A673 (cell line): ENCODE results near the gene SF3A2. TPM values are rescaled to one million over a fixed set of nuclear protein-coding genes. Genes with fewer than 3 reads are reported as not detected.

Source experiments
- BruUV-seq: library from RNA; stranded (reverse); fragments of 400-500 nt; replicated peaks from 2 replicates; lab custom pipeline; 2021; lab: Mats Ljungman, UMichigan
- CTCF ChIA-PET: fragments of 300-600 bp; sonication (Branson Sonifier 250); formaldehyde crosslinking; loops from one replicate; lab custom pipeline; 2022; ENCODE audit warnings: antibody characterized with exemption; lab: Charles Lee
- POLR2A ChIA-PET: fragments of 300-600 bp; sonication (Branson Sonifier 250); formaldehyde crosslinking; loops from one replicate; lab custom pipeline; 2022; ENCODE audit warnings: antibody characterized with exemption; ENCODE audit not compliant: low non-redundant PET; lab: Charles Lee
- DNase-seq: peaks from one replicate; pipeline ENCODE4 v3.0.0-alpha.2; 2015; ENCODE audit warnings: low spot score
- H3K27ac ChIP-seq: fragments of 200-600 bp; sonication (generic); 2 replicates; pipeline ENCODE4 v1.5.1; 2016; ENCODE audit warnings: mixed run types, low read depth, mild to moderate bottlenecking, mixed read lengths, antibody characterized with exemption, low read length; ENCODE audit not compliant: poor library complexity, severe bottlenecking
- H3K27me3 ChIP-seq: fragments of 200-600 bp; sonication (generic); replicated peaks from 2 replicates; pipeline ENCODE4 v1.6.1; 2017; ENCODE audit warnings: mixed run types, low read depth, mild to moderate bottlenecking, mixed read lengths, antibody characterized with exemption, low read length; ENCODE audit not compliant: insufficient read depth, poor library complexity
- H3K36me3 ChIP-seq: fragments of 200-600 bp; sonication (generic); 2 replicates; pipeline ENCODE4 v1.6.1; 2016; ENCODE audit warnings: mixed run types, mild to moderate bottlenecking, mixed read lengths, antibody characterized with exemption, low read length; ENCODE audit not compliant: insufficient read depth, poor library complexity, severe bottlenecking
- H3K4me1 ChIP-seq: fragments of 200-600 bp; sonication (generic); 2 replicates; pipeline ENCODE4 v1.6.1; 2017; ENCODE audit warnings: mixed run types, mild to moderate bottlenecking, mixed read lengths, antibody characterized with exemption, low read length; ENCODE audit not compliant: insufficient read depth, poor library complexity, severe bottlenecking
- H3K4me3 ChIP-seq: fragments of 200-600 bp; sonication (generic); 2 replicates; pipeline ENCODE4 v1.5.1; 2016; ENCODE audit warnings: low read depth, mixed run types, mild to moderate bottlenecking, mixed read lengths, low read length; ENCODE audit not compliant: poor library complexity, severe bottlenecking
- H3K9me3 ChIP-seq: fragments of 200-600 bp; sonication (generic); 2 replicates; pipeline ENCODE4 v1.6.1; 2016; ENCODE audit warnings: mixed run types, low read depth, mild to moderate bottlenecking, mixed read lengths, antibody characterized with exemption, low read length; ENCODE audit not compliant: poor library complexity, severe bottlenecking
- EZH2 ChIP-seq: fragments of 200-600 bp; sonication (generic); IDR thresholded peaks from 2 replicates; pipeline ENCODE4 v1.6.1; 2017; ENCODE audit warnings: borderline replicate concordance, low read depth, mild to moderate bottlenecking, mixed read lengths, antibody characterized with exemption, low read length; ENCODE audit not compliant: poor library complexity, severe bottlenecking
- intact Hi-C: fragments of 100-400 bp; cut with micrococcal nuclease; formaldehyde crosslinking; loops from one replicate; pipeline ENCODE4 v1.10.0; 2022; ENCODE audit not compliant: unreplicated experiment
- total RNA-seq: library from RNA; stranded (reverse); gene quantifications from 2 replicates; pipeline ENCODE4 v1.2.3, GENCODE V29; 2021
- TF ChIP-seq, protein P1 (sequence below): fragments of 300-800, 200-600 bp; sonication (generic); conservative IDR thresholded peaks from 2 replicates; pipeline ENCODE4 v1.5.1; 2017; ENCODE audit warnings: low read depth, mild to moderate bottlenecking, antibody characterized with exemption, low read length, moderate library complexity, mixed read lengths

The SF3A2 gene
- total RNA-seq, 1 experiment from 2014 or later: 187 TPM

DNA sequence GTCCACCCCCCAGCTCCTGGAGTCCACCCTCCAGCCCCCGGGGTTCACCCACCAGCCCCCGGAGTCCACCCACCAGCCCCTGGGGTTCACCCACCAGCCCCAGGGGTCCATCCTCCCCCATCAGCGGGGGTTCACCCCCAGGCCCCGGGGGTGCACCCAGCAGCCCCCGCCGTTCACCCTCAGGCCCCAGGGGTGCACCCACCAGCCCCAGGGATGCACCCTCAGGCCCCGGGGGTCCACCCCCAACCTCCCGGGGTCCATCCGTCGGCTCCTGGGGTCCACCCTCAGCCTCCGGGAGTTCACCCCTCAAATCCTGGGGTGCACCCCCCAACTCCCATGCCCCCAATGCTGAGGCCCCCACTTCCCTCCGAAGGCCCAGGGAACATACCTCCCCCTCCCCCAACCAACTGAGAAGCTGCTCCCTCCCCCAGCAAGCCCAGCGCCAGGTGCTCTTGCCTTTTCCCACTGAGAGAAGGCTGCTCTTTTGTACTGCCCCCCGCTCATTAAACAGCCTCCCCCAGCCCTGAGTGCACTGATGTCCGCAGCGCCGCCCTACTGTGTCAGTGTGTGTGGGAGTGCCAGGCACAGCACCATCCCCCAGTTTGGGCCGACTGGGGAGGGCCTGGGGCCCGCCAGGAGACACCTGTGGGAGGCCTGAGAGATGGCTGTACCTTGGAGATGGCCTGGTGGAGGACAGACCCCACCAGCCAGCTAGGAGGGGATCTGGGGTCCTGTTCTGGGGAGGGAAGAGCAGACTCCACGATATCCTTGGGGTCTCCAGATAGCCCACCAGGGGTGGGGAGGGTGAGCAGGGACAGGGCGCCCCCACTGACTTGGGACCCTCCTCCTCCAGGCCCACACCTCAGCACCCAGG lies 11.7 kb downstream of the SF3A2 start:
- BruUV-seq: TSS peak; percentile 92
- CTCF ChIA-PET: interaction anchor here (0.6 kb wide), 1 partner anchor 90 kb away, joined by 3 read pairs; no protein-coding TSS in a partner anchor

GRCh38 chr19:2249010-2249866 lies 12.6 kb downstream of the SF3A2 start, which contains the start of gene AMH:
TSS of gene AMH (plus strand) at chr19:2249323. CDS start at chr19:2249333, 10 bp downstream.
- BruUV-seq: no TSS peak
- Histone ChIP-seq H3K36me3 (peaks cover 37% of the 10 kb centered on the region), H3K4me1 (no peaks in the 10 kb centered on the region), H3K9me3 (no peaks in the 10 kb centered on the region), H3K4me3 (no peak within 1 kb of the TSS), H3K27ac (no peak within 1 kb of the TSS), H3K27me3 (no peaks in the 10 kb centered on the region)
- ChIA-PET POLR2A (interaction anchor here (0.5 to 0.7 kb wide), 2 partner anchors 46 to 161 kb away, joined by 3 to 4 read pairs; no protein-coding TSS in a partner anchor), CTCF (no interaction called here)
- intact Hi-C loops: no loop called here
- TF ChIP-seq EZH2: no peak
- TF ChIP-seq, protein P1, sequence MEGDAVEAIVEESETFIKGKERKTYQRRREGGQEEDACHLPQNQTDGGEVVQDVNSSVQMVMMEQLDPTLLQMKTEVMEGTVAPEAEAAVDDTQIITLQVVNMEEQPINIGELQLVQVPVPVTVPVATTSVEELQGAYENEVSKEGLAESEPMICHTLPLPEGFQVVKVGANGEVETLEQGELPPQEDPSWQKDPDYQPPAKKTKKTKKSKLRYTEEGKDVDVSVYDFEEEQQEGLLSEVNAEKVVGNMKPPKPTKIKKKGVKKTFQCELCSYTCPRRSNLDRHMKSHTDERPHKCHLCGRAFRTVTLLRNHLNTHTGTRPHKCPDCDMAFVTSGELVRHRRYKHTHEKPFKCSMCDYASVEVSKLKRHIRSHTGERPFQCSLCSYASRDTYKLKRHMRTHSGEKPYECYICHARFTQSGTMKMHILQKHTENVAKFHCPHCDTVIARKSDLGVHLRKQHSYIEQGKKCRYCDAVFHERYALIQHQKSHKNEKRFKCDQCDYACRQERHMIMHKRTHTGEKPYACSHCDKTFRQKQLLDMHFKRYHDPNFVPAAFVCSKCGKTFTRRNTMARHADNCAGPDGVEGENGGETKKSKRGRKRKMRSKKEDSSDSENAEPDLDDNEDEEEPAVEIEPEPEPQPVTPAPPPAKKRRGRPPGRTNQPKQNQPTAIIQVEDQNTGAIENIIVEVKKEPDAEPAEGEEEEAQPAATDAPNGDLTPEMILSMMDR: no peak
- no peak for DNase-seq

More for the DNA sequence above, 11.7 kb downstream of the SF3A2 start:
- no peak overlapping the region for H3K4me3 ChIP-seq
- H3K27me3 ChIP-seq: no peaks in the 10 kb centered on the region
- no peak overlapping the region for H3K27ac ChIP-seq
- H3K9me3 ChIP-seq: no peaks in the 10 kb centered on the region
- POLR2A ChIA-PET: no interaction called here
- TF ChIP-seq, protein P1: no peak
- no peak for TF ChIP-seq EZH2
- no peak for DNase-seq
- no peaks in the 10 kb centered on the region for H3K4me1 ChIP-seq
- intact Hi-C loops: no loop called here
- H3K36me3 ChIP-seq: peaks cover 46% of the 10 kb centered on the region
